ENCODE measurements around the gene ITGA11. TPM values are rescaled to one million over a fixed set of nuclear protein-coding genes. Genes with fewer than 3 reads are reported as not detected.

The ITGA11 gene
- polyA plus RNA-seq, 1 donor: 3.7 TPM

- DNase-seq (ENCODE audit: low read depth): no peak
Observed at GRCh38 chr15:68445351-68445750, 13.4 kb upstream of the ITGA11 start.

DNA sequence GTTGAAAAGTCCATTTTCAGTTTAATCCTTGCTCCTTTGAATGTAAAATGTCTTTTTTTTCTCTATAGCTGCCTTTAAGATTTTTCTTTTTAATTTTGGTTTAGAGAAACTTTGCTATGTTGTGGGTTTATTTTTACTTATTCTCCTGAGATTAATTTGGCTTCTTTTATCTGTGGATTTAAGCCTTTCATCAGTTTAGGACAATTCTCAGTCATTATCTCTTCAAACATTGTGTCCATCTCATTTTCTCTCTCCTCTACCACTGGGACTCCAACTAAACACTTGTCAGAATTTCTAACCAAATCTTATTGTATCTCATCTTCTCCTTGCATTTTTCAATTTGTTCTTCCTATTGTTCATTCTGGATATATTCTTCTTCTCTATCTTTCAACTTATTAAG, 12.4 kb upstream of the ITGA11 start:
- no peak for DNase-seq (ENCODE audit: low read depth)

GRCh38 chr15:68442903-68443302, 10.9 kb upstream of the ITGA11 start:
- no peak for DNase-seq (ENCODE audit: low read depth)

DNA sequence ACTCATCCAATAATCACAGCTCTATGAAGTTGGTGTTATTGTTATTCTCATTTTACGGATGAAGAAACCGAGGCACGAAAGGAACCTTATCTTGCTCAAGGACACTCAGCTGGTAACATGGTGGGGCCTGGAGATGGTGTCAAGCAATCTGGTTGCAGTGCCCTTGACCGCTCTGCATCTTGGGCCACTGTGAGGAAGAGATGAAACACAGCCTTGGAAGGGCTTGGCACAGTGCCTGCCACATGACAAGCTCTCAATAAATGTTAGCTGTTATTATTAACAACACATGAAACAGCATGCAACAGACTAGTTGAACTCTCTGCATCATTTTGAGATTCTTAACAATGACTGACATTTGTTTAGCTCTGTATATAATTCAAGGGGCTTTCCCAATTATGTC, 10.1 kb upstream of the ITGA11 start:
- DNase-seq (ENCODE audit: low read depth): no peak

DNA sequence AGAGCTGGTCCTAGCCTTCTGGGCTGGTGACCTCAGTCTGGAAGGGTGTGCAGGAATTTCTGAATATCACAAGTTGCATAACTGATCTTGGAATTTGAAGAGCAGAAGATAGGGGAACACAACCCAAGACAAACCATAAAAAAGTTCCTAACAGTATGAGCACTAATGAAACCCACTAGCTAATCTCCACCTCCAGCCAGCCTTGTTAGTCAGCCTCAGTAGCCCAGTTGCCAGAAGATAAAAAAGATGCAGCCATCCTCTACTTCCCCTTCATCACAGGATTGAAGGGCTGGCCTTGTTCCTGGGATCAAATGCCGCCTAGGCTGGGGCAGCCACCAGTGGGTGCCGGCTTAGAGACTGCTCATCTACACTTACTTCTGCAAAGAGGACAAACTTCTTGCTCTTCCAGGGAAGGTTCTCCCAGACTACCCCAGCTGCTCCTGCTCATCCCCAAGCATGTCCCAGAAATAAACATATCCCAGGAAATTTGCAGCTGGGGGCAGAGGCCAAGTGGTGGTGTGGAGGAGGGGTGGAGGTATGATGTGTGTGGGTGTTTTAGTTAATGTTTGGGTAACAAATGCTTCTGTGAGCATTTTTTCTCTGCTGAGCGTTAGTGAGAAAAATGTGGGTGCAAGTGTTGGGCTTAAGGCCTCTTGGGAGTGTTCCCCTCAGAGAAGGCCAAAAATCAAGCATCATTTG, 9.2 kb upstream of the ITGA11 start:
- DNase-seq (ENCODE audit: low read depth): no peak

DNA sequence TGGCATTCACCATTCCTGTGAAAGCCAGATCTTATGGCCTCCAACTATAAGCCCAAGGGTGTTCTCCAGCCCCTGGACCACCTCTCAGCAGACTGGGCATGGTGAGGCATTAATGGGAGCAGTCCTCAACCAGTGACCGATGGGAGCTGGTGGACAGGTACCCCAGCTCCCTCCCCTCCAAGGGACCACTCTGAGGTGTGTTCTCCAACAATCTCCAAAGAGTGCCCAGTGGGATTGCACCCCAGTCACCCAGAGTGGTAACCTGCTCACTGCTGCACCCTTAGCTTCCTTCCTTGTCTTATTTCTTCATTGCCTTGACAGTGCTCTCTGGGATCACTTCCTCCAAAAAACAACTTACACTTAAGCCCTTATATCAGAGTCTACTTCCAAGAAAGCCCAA, 8.2 kb upstream of the ITGA11 start:
- no peak for DNase-seq (ENCODE audit: low read depth)

GRCh38 chr15:68439506-68439905, 7.5 kb upstream of the ITGA11 start:
- no peak for DNase-seq (ENCODE audit: low read depth)

DNA sequence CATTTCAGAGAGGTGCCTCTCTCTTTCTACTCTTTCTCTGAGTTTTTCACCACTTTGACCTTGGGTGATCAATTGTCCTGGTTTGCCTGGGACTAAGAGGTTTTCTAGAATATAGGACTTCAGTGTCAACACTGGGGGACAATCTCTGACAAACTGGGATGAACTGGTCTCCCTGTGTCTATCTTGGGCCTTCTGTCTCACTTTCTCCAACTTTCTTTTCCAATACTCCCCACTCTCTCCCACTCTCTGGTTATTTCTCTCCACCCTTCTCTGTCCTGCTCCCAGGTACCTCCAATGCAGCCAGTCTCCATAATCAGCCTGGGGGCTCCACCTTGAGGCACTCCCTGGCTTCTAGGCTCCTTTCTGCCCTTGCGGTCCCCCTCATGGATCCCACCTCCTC, 4.7 kb upstream of the ITGA11 start:
- no peak for DNase-seq (ENCODE audit: low read depth)

- no peak for DNase-seq (ENCODE audit: low read depth)
Observed at GRCh38 chr15:68435966-68436365, 4.0 kb upstream of the ITGA11 start.

- DNase-seq (ENCODE audit: low read depth): no peak
Observed at GRCh38 chr15:68434021-68434420, 2.1 kb upstream of the ITGA11 start.

GRCh38 chr15:68433551-68433950, 1.6 kb upstream of the ITGA11 start:
- no peak for DNase-seq (ENCODE audit: low read depth)

GRCh38 chr15:68432441-68433064, 590 bp upstream of the ITGA11 start:
- no peak for DNase-seq (ENCODE audit: low read depth)

DNA sequence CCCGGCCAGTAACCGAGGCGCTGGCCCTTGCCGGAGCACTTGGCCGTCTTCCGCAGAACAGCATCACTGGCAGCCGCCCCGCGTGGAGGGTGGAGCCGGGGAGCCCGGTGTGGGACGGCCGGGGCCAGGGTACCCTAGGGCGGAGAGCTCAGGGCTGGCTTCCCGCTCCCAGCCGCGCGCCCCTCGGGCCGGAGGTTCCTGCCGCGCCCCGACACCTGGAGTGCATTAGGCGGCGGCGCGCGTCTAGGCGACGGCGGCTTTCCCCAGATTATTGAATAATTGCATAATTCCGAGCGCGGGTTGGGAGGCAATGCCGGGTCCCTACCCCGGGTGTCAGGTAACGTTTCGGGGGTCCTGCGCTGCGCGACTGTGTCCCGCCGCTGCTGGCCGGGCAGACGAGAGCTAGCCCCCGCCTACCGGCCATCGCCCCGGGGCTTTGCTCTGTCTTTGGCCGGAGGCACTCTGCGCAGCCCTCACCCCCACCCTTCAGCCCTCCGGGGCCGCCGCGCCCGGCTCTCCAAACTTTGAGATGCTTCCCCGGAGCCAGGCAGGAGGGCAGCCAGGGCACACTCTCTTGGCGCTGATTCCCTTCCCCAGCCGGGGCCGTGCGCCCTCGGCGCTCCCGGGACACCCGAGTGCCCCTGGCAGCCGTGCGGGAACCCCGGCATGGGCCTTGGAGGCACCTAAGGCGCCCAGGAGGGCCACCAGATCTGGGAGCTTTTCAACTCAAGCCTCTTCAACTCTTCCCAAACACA, 749 bp downstream of the ITGA11 start:
- DNase-seq (ENCODE audit: low read depth): no peak

DNA sequence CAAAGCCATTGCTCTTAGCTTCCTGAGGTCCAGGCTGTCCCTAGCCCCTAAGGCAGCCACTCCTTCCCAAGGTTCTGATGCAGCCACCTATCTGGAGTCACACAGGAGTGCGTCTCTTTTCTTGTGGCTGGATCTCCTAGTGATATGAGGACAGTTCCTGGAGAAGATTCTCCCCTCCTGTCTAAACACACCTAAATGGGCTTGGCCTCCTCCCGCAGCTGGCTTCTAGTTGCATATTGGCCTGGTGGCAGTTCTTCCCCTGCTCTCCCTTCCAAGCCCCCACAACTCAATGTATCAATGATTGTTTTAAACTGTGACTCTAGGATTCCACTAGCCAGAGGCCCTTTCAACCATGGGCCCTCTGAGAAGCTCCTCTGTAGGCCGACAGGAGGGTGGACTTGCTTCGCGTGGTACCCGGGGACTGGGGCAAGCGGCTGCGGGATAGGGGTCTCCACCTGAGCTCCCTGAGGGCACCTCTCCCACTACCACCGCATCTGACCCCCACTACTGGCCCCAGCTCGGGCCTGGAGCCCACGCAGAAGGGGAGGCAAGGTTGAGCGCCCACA, 1.4 kb downstream of the ITGA11 start:
- no peak for DNase-seq (ENCODE audit: low read depth)

DNA sequence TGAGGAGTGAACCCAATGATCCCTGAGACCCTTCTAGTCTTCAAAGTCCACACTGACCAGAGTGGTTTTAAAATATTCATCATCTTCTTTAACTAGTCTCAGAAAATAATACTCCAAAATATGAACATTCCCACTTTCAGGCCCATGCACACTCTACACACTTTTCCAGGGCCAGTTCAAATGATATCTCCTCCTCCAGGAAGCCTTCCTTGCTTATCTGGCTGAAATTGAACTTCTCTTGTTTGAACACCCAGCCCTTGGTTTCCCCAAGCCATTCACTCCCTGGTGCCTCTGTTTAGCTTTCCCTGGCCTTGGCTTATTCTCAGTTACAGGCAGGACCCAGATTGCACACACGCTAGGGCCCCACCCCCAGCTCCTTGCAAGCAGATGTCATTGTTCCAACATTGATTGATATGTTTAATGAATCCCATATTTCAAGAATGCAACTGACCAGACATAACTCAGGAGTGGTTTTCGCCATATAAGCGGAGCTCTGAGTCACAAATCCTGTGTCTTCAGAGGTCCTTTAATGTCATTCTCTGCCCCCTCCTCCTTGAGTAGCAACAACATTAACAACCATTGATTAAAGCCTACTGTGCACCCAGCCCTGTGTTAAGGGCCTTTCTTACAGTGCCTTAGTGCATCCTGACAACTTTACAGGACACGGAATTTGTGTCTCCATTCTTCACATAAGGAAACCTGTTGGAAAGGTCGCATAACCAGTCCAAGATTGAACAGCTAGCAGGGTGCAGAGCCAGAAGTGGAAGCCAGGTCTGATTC, 2.1 kb downstream of the ITGA11 start:
- no peak for DNase-seq (ENCODE audit: low read depth)

DNA sequence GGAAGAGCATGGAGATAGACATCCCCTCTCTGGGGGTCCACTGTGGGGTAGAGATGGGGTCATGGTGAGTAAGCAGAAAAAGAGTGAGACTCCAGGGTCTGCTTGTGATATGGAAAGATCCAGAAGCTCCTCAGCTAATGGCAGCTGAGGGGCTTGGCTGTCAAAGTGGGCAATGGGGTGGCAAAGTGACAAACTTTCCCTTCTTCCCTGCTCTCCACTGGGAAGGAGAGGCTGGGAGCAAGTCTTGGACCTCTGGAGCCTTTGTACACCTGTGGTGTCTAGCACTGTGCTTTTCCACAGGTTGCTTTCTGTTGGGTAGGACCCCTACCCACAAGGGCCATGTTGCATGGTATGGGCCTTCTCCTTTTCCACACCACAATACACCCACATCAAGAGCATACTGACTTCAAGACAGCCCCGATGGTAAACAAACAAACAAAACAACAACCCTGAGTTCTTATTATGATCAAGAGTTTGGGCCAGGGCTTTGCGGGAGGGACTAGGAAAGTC, 3.5 kb downstream of the ITGA11 start:
- no peak for DNase-seq (ENCODE audit: low read depth)

DNA sequence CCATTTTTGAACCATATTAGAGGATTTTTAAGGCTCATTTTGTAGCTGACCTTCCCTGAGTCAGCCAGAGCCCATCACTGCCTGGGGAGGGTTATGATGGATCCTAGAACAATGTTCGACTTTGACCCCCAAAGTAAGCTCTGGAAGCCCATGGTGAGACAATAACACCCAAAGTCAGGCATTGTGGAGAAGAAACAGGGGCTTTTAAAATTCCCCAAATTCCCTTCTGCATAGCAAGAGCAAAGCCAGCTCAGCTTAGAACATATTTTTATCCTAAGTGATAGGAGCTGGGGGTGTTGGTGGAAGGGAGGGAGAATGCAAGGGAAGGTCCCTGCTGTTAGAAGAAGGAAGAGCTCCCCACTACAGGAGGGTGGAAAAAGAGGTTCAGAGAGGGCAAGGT, 4.0 kb downstream of the ITGA11 start:
- no peak for DNase-seq (ENCODE audit: low read depth)

DNA sequence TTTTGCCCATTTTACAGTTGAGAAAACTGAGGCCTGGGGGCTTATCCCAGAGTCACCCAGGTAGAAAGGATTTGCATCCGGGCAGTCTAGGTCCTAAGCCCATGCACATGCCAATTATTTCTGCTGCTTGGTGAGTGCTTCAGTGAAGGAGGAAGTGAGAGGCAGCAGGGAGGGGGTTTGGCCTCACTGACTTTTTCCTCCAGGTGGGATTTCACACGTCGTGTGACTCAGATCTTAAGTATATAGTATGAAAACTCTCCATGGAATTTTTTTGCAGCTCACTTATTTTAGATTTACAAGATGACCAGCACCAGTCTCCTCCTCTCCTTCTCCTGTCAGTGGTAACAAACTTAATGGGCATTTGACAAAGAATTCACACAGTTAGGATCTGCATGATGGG, 4.6 kb downstream of the ITGA11 start:
- DNase-seq (ENCODE audit: low read depth): no peak

- no peak for DNase-seq (ENCODE audit: low read depth)
Observed at GRCh38 chr15:68426116-68426515, 5.8 kb downstream of the ITGA11 start.

GRCh38 chr15:68425428-68426060, 6.4 kb downstream of the ITGA11 start:
- no peak for DNase-seq (ENCODE audit: low read depth)

GRCh38 chr15:68424754-68425390, 7.1 kb downstream of the ITGA11 start:
- DNase-seq (ENCODE audit: low read depth): no peak

Data from forelimb muscle (tissue), 1 donor.